Measurements from ENCODE around the gene TGFBI.

The TGFBI gene

DNA sequence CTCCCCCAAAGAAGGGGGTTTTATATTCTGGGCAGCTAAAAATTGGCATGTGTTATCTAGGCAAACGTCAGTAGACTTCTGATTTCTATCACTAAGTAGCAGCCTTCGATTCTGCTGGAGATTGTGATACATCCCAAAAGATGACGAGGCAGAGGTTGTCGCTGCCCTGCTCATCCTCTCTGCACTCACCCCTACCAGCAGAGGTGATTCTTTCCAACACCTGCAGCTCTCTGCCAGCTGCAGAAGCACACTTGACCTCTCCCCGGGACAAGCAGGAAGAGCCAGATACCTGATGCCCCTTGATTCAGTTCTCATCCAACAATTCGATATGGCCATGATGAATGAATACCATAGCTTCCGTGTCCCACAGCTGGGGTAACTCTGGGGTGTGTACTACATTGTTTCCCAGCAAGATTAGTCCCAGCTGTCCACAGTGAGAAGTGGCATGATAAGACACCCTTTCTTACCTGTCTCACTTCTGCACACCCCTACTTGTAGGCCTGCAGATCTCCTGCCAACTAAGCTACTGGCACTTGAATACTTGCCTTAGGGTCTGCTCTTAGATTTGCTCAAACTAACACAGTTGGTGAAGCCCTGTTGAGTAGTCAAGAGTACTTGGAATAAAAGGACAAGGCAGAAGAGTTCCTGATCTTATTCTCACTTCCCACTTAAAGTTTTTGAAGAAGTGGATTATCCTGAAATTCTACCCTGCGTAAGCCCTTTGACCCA, 66.3 kb downstream of the TGFBI start:
- no peaks in the 10 kb centered on the region for H3K36me3 ChIP-seq (ENCODE audit: low read depth)
- H3K9me3 ChIP-seq (ENCODE audit: severe bottlenecking) = no peaks in the 10 kb centered on the region
- H3K4me3 ChIP-seq (ENCODE audit: severe bottlenecking) = no peak overlapping the region
- ATAC-seq (ENCODE audit: low read depth) (no peak), DNase-seq (ENCODE audit: low spot score) (no peak)
- no peaks in the 10 kb centered on the region for H3K27me3 ChIP-seq (ENCODE audit: insufficient read depth, poor library complexity, severe bottlenecking)
- TF ChIP-seq, protein P1, sequence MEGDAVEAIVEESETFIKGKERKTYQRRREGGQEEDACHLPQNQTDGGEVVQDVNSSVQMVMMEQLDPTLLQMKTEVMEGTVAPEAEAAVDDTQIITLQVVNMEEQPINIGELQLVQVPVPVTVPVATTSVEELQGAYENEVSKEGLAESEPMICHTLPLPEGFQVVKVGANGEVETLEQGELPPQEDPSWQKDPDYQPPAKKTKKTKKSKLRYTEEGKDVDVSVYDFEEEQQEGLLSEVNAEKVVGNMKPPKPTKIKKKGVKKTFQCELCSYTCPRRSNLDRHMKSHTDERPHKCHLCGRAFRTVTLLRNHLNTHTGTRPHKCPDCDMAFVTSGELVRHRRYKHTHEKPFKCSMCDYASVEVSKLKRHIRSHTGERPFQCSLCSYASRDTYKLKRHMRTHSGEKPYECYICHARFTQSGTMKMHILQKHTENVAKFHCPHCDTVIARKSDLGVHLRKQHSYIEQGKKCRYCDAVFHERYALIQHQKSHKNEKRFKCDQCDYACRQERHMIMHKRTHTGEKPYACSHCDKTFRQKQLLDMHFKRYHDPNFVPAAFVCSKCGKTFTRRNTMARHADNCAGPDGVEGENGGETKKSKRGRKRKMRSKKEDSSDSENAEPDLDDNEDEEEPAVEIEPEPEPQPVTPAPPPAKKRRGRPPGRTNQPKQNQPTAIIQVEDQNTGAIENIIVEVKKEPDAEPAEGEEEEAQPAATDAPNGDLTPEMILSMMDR (IDR thresholded peaks at IDR 0.05; ENCODE audit: poor library complexity, severe bottlenecking) = no peak
- no peaks in the 10 kb centered on the region for H3K4me1 ChIP-seq (ENCODE audit: insufficient read depth, poor library complexity, severe bottlenecking)
- no peak overlapping the region for H3K27ac ChIP-seq (ENCODE audit: poor library complexity, severe bottlenecking)

DNA sequence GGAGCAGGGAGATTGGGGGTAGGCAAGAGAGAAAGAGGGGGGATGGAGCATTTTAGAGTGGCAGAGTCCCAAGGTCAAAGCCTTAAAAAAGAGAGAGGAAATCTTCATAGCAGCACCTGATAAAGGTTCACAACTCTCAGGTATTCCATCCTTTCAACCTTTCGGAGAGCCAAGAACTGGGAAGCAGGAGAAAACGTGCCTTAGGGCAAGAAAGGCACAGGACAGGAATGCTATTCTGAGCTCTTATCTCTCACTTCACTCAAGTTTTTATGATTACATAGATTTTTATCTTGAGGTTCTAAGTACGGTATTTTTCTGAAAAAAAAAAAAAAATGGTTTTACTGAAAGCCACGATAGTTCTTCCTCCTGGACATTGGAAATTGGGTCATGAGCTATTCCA, 69.4 kb downstream of the TGFBI start:
- no peak for DNase-seq (ENCODE audit: low spot score)
- Histone ChIP-seq H3K27me3 (ENCODE audit: insufficient read depth, poor library complexity, severe bottlenecking) (no peaks in the 10 kb centered on the region), H3K9me3 (ENCODE audit: severe bottlenecking) (no peaks in the 10 kb centered on the region), H3K4me3 (ENCODE audit: severe bottlenecking) (no peak overlapping the region), H3K36me3 (ENCODE audit: low read depth) (no peaks in the 10 kb centered on the region), H3K27ac (ENCODE audit: poor library complexity, severe bottlenecking) (no peak overlapping the region), H3K4me1 (ENCODE audit: insufficient read depth, poor library complexity, severe bottlenecking) (no peaks in the 10 kb centered on the region)
- TF ChIP-seq, protein P1 (IDR thresholded peaks at IDR 0.05; ENCODE audit: poor library complexity, severe bottlenecking) = no peak
- ATAC-seq (ENCODE audit: low read depth) = no peak; the same call in 2 of the 3 replicates

DNA sequence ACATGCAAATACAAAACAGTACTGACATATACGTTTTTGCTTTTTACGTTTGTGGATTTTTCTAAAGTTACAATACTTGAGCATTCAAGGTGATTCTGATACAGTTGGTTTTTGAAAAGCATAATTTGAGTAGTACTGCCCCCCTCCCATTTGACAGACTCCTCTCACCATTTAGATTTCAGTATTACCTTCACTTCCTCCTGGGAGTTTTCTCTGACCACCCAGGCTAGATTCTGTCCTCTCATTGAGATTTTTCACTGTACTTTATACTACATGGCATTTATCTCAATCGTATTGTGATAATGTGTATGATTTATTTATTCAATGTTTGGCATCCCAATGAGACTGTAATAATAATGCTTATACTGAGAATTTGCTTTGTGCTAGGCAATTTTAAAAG, 71.1 kb downstream of the TGFBI start:
- ATAC-seq (ENCODE audit: low read depth) (no peak), DNase-seq (ENCODE audit: low spot score) (no peak)
- Histone ChIP-seq H3K9me3 (ENCODE audit: severe bottlenecking) (no peaks in the 10 kb centered on the region), H3K4me3 (ENCODE audit: severe bottlenecking) (no peak overlapping the region), H3K36me3 (ENCODE audit: low read depth) (no peaks in the 10 kb centered on the region), H3K4me1 (ENCODE audit: insufficient read depth, poor library complexity, severe bottlenecking) (no peaks in the 10 kb centered on the region), H3K27ac (ENCODE audit: poor library complexity, severe bottlenecking) (no peak overlapping the region), H3K27me3 (ENCODE audit: insufficient read depth, poor library complexity, severe bottlenecking) (no peaks in the 10 kb centered on the region)
- TF ChIP-seq, protein P1 (IDR thresholded peaks at IDR 0.05; ENCODE audit: poor library complexity, severe bottlenecking) = no peak

DNA sequence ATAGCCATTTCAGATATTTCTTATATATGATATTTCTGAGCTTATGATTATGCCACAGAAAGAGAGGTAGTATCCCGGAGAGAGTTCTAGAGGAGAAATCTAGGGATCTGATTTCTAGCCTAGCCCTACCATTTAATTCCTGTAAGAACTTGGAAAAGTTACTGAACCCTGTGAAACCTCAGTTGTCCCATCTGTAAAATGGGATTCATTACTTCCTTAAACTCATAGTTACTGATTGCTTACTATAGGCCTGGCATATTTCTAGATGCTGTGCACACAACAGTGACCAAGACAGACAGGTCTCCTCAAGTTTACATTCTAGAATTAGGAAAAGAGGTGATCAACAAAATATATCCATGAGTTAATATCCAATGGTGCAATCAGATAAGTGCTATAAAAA, 73.1 kb downstream of the TGFBI start:
- Histone ChIP-seq H3K4me3 (ENCODE audit: severe bottlenecking) (no peak overlapping the region), H3K4me1 (ENCODE audit: insufficient read depth, poor library complexity, severe bottlenecking) (no peaks in the 10 kb centered on the region), H3K27ac (ENCODE audit: poor library complexity, severe bottlenecking) (no peak overlapping the region), H3K36me3 (ENCODE audit: low read depth) (no peaks in the 10 kb centered on the region), H3K27me3 (ENCODE audit: insufficient read depth, poor library complexity, severe bottlenecking) (no peaks in the 10 kb centered on the region), H3K9me3 (ENCODE audit: severe bottlenecking) (no peaks in the 10 kb centered on the region)
- ATAC-seq (ENCODE audit: low read depth) (no peak), DNase-seq (ENCODE audit: low spot score) (no peak)
- TF ChIP-seq, protein P1 (IDR thresholded peaks at IDR 0.05; ENCODE audit: poor library complexity, severe bottlenecking) = no peak

DNA sequence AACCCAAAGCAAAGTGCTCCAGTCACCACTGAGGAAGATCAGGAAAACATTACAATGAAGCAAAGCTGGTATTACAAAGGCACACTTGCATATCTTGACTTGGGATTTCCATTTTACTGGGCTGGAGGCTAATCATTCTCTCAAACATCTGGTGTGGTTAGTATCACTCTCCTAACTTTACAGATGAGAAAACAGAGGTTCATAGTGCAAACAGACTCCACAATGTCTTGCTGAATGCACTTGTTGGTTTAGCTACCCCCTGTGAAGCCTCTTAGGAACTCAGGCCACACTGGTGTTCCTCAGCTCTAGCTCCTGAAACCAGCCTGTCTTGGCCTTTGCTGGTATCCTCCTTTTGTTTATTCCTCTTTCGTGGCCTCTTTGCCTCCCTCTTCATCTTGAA, 74.3 kb downstream of the TGFBI start:
- DNase-seq (ENCODE audit: low spot score) (no peak), ATAC-seq (ENCODE audit: low read depth) (no peak)
- Histone ChIP-seq H3K27me3 (ENCODE audit: insufficient read depth, poor library complexity, severe bottlenecking) (no peaks in the 10 kb centered on the region), H3K4me3 (ENCODE audit: severe bottlenecking) (no peak overlapping the region), H3K27ac (ENCODE audit: poor library complexity, severe bottlenecking) (no peak overlapping the region), H3K9me3 (ENCODE audit: severe bottlenecking) (no peaks in the 10 kb centered on the region), H3K4me1 (ENCODE audit: insufficient read depth, poor library complexity, severe bottlenecking) (peaks cover 3% of the 10 kb centered on the region), H3K36me3 (ENCODE audit: low read depth) (no peaks in the 10 kb centered on the region)
- TF ChIP-seq, protein P1 (IDR thresholded peaks at IDR 0.05; ENCODE audit: poor library complexity, severe bottlenecking) = no peak
